A172 (cell line): ENCODE data around the gene ARPC3. TPM values are rescaled to one million over a fixed set of nuclear protein-coding genes. Genes with fewer than 3 reads are reported as not detected.
"Not testable (repeated sequence)": the region's sequence is repeated elsewhere in the genome, so short reads cannot be mapped to it uniquely, and the experiment has no call there.

Source experiments
- DNase-seq: peaks from one replicate; pipeline ENCODE4 v3.0.0-alpha.2; 2015; ENCODE audit warnings: low spot score
- total RNA-seq: library from RNA; depleted of rRNA; stranded (reverse); fragments of >200 nt; shearing (Covaris generic); gene quantifications from 2 replicates; pipeline ENCODE4 v1.2.3, GENCODE V29; 2014; rRNA removed

ARPC3 gene
- 411 and 467 TPM in 2 replicates for total RNA-seq

DNA sequence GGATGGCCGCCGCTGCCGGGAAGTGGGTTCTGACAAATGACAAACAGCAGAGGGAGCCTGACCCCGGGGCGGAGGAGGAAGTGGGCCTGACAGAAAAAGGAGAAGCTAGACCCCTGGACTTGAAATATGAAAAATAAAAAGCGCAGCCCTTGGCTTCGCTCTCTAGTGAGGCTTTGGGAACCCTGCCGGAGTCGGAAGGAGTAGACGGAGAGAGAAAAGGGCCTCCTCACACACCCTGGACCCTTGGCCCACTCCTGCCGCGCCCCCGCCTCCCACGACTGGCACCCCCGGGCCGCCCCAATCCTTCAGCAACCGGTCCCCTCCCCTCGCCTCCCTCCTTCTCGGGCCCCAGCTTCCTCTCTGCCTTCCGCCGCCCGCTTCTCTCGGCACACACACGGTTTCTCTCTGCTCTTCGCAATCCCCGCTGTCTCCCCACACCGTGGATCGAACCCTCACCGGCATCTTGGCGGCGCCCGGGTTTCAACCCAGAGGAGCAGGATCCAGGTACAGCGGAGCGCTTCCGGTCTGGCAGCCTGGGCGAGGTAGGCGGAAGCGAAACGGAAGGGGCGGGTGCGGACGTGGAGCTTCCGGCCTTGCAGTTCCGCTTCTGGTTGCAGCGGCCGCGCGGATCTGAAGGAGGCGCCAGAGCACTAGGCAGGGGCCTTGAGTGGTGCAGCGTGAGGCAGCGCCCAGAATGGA lies at the start of gene ARPC3:
Gene ARPC3 (minus strand): TSS at position 539 of the 699 bp plus-strand sequence. CDS start 77 bp downstream, at position 462.
- peak; percentile 92 for DNase-seq

DNA sequence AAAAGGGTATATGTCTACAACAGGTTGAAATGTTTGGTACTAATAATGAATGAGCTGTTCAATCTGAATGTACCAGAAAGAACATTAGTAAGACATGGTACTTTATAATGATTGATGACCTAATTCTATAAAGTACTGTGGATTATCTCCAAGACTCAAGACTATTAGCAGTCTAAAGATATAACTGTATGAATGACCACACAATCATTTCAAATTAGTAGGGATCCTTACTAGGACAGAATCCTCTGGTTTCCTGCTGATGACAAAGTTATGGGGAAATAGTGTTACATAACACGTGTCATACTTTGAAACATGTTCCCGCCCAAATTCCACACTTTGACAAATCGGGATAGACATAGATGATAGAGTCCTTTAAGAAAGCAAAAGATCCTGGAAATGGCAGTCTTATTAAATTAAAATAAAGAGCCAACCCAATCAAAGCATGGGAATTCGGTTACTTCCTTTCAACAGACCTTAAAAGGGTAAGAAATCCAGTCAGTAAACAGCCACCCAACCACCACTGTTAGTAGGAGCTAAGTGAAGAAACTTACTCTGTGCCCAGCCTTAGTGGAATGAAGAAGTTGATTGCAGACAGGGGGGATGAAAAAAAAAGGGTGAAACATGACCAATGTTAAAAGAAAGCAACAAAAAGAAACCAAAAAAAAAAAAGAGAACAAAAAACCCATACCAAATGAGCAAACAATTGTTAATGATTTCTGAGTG lies 49.0 kb upstream of the ARPC3 start:
- peak; percentile 31 for DNase-seq

DNA sequence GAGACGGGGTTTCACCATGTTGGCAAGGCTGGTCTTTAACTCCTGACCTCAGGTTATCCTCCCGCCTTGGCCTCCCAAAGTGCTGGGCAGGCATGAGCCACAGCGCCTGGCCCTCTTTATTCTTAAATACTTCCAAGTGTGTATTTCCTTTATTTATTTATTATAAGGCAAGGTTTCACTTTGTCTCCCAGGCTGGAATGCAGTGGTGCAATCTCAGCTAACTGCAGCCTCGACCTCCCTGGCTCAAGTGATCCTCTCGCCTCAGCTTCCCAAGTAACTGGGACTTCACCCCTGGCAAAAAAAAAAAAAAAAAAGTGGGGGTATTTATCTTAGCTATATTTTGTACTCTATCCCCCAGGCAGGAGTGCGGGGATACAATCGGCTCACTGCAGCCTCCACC lies 25.3 kb upstream of the ARPC3 start:
- no peak for DNase-seq

DNA sequence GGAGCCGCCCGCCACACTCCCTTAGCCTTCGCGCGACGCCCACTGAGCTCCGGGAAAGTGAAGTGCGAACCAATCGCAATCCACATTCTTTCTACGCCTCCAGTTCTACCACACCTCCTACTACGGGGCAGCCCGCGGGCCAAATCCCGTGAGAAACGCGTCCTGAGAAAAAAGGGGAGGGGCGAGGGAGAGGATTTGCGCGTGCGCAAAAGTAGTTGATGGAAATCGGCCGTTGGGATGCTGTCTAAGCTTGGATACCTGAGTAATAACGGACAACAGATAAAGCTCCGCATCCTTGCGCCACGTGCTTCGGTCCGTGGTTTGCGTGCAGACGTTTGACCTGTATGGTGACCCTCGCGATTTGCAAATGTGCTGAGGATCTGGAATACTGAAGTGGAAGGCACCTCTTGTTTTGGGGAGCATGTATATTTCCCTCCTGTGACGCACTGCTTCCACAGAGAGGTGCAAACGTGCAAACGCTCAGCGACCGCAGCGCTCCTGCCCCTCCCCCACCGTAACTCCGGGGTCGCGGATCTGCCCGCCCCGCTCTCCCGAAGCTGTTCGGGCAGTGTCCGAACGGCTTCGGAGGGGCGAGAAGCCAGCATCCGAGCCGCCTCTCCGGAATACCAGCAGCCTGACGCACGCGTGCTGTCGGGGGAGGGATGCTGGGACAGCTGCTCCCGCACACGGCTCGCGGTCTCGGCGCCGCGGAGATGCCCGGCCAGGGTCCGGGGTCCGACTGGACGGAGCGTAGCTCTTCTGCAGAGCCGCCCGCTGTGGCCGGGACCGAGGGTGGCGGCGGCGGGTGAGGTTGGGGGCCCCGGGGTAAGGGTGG lies 18.3 kb upstream of the ARPC3 start, which contains the start of the genes FAM216A and GPN3:
Gene FAM216A (plus strand): TSS at position 632 of the 835 bp plus-strand sequence. CDS start 31 bp downstream, at position 663.
Gene GPN3 (minus strand): TSS at position 44 of the 835 bp plus-strand sequence. CDS start 54 bp downstream, outside the sequence.
- DNase-seq = peak; percentile 97

DNA sequence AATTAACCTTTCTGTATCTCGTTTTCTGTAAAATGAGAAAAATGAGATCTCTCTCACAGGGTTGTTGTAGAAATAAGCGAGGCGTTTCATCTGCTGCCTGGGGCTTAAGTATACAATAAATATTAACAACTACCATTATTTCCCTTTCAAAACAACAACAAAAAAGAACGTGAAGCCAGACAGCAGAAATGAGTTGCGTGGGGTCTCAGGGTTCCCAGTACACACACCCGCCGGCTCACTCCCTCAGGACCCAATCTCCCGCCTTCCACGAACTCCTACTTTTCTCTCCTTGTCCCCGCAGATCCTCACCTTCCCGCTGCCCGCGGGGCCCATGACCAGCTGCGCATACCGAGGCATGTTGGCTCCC lies 17.7 kb upstream of the ARPC3 start:
- no peak for DNase-seq

DNA sequence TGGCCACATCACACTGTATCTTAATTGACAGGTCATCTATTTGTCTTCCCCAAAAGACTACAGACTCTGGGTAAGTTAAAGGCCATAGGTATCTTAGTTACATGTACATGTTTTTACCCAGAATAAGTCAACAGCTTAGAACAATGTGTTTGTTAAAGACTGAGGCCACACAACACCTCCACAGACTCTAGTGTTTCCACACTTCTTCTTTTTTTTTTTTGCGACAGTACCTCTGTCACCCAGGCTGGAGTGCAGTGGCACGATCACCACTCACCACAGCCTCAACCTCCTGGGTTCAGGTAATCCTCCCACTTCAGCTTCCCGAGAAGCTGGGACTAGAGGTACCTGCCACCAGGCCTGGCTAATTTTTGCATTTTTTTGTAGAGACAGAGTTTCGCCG lies 16.7 kb upstream of the ARPC3 start:
- no peak for DNase-seq

DNA sequence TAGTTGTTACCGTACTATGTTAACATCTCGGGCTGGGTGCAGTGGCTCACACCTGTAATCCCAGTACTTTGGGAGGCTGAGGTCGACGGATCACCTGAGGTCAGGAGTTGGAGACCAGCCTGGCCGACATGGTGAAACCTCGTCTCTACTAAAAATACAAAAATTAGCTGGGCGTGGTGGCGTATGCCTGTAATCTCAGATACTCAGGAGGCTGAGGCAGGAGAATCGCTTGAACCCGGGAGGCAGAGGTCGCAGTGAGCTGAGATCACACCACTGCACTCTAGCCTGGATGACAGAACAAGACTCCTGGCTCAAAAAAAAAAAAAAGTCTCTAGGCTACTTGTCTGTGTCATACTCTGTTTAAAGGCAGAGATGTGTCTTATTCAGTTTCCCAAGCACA lies 15.6 kb upstream of the ARPC3 start:
- not testable (repeated sequence) for DNase-seq

DNA sequence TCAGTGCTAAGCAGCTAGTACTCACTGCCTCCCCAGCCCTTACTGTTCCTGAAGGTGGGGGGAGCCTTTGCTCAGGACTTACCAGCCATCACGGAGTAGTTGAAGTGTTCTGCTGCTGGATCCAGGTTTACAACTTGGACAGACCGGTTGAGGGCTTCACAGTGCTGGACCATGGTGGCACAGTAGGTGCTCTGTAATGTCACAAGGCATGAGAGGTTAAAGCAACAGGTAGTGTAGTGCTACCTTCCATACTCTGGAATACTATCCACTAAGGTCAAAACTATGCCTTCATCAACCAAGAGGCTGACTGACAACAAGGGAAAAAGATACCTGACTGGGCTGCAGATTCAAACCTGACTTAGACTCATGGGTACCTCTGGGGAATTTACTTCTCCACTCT lies 14.9 kb upstream of the ARPC3 start:
- no peak for DNase-seq

DNA sequence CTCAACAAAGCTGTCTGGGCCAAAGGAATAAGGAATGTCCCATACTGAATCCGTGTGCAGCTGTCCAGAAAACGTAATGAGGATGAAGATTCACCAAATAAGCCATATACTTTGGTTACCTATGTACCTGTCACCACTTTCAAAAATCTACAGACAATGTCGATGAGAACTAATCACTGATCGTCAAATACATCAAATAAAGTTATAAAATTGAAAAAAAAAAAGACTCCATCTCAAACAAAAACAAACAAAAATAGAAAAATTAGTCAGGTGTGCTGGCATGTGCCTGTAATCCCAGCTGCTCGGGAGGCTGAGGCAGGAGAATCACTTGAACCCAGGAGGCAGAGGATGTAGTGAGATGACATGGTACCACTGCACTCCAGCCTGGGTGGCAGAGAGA lies 11.1 kb upstream of the ARPC3 start:
- not testable (repeated sequence) for DNase-seq

DNA sequence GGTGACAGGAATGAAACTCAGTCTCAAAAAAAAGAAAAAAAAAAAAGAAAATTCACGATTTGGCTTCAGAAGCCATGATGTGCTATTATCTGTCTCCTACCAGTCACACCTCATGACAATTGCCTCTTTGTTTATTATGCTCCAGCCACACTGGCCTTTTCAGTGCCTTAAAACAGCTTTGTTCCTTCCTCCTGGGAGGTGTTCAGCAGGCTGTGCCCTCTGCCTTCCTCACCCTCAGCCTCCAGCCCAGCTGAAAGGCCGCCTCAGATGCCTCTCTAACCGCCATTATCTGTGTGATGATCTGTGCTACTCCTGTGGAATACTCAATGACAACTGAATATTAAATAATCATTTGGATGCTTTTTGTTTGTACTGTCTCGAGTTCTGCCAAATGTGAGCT lies 8.6 kb upstream of the ARPC3 start:
- no peak for DNase-seq

DNA sequence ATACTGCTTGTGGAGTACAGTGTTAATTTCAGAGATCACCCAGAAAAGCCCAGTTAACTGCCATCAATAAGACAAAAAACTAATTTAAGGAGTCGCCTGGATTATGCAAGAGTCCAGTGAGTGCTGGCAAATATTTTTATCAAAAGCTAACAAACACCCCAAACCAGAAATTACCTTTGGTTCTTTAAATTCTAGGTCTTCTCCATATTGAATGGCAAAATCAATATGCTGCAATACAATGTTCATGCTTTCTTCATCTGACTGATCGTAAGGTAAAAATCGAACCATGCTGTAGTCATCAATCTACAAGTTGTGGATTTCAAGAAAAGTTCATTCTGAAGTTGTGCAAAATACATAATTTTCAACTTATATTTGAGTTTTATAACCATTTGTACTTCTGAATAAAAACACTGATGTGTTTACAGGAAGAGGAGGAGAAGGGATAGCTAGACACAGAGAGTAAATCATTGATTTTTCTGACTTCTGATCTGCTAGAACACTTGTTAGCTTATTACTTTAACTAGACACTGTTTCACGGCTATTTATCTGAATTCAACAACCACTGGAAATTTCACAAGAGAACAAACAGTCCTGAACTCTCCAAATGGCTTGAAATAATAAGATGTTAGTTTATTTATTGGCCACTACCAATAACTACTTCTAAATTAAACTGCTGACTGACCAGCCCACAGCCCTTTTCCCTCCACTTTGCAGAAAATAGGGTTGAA lies 3.6 kb upstream of the ARPC3 start:
- no peak for DNase-seq

DNA sequence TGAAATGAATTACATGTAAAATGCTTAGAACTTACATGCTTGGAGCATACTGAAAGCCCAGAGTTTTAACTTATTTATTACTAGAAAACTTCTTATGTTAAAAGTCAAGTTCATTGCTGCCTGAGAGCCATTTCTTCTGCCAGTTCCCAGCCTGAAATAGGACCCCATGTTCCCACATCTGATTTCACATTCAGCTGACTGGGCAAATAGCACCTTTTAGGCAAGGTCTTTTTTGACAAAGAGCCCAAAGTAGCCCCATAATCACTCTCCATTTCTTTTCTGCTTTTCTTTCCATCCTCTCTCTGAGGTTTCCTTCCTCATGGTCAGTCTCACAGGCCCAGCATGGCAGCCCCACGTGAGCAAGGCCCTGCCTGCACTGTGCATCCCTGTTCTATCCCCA lies 1.1 kb upstream of the ARPC3 start:
- DNase-seq = no peak

DNA sequence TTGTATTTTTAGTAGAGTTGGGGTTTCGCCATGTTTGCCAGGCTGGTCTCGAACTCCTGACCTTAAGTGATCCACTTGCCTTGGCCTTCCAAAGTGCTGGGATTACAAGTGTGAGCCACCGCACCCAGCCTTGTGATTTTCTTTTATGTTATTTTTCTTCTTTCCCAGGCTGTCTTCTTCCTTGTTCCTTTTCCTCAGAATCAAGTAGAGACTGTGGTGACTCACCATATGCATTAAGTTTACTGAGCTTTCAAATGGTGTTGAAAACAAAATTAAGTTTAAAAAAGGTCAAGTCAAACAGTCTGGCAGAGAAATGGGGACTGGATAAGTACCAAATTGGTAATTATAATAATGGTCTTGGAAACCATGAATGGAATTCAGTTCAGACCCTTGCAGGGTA lies 5.7 kb downstream of the ARPC3 start:
- no peak for DNase-seq

DNA sequence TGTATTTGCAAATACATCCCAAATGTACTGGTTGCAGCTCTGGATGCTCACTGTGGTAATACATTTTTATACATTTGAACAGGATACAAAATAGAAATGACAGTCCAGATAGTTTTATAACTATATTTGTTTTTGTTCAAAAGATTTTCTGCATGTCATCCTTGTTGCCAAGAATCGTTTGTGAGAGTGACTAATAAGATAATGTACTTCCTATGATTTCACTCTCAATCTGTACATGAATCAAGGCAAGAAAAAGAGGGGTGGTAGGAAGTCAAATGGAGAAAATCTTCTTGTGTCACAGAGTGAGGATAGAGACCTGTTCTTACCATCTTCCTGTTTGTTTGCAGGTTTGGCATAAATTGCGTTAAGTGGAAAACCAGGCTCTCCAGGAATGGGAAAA lies 13.9 kb downstream of the ARPC3 start:
- DNase-seq = peak; percentile 21

DNA sequence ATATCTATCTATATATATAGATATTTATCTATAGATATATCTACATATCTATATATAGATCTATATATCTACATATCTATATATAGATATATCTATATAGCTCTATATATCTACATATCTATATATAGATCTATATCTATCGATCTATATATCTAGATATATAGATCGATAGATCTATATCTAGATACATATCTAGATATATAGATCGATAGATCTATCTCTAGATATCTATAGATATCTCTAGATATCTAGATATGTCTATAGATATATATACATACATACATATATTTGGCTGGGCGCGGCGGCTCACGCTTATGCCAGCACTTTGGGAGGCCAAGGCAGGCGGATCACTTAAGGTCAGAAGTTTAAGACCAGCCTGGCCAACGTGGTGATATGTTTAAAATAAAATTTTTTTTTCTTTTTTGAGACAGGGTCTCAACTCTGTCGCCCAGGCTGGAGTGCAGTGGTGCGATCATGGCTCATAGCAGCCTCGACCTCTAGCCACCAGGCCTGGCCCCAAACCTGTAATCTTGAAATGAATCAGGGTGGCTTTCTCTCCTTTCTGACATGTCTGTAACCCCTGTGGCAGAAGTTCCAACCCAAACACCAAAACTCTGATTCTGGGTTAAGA lies 18.1 kb downstream of the ARPC3 start:
- no peak for DNase-seq

DNA sequence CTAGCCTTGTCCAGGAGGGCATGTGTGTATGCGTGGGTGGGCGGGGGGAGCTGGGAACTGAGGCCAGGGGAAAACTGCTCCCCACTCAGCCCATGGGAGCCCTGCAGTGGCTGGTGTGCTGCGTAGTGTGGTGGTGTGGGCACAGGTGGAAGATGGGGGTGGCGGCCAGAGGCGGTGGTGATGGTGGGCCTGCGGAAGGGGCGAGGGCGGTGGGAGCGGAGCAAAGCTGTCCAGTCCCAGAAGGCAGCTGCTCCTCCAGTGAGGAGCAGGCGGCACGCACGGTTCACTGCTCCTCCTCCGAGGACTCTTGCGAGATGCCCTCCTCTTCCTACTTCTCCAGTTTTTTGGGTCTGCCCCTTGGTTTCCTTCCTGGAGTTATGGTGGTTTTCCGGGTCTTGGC lies 20.5 kb downstream of the ARPC3 start:
- not testable (repeated sequence) for DNase-seq

DNA sequence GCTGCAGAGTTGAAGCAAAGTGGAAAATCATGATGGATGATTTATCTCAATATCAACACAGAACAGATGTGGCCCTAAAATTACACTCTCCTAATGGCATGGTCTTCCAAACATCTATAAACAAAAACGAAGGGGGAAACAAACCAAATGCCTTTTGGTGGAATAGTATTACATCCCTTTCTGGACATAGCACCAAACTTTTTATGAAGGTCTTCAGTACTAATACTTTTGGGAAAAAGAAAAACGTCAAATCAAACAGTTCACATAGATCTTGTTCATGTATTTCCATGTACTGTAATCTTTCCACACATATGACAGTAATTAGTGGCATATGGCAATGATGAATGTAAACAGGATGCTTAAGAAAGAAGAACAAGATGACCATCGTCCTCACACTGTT lies 23.7 kb downstream of the ARPC3 start:
- DNase-seq = no peak

DNA sequence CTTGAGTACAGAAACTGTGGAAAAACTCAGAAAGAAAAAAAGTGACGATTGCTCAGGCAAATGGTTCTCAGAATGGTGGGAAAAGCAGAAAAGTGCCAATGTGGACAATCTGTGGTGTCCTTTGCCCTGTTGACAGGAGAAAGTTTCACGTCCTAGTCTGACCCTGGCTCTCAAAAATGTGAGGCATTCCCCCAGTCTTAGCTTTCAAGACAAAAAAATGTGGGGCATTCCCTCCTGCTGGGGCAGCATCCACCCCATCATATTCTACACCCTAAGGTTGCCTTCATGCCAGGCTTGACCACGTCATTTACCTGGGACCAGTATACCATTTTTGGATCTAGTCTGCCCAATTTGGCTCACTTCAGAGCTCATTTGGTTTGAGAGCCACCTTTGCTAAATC lies 25.9 kb downstream of the ARPC3 start:
- peak; percentile 21 for DNase-seq

DNA sequence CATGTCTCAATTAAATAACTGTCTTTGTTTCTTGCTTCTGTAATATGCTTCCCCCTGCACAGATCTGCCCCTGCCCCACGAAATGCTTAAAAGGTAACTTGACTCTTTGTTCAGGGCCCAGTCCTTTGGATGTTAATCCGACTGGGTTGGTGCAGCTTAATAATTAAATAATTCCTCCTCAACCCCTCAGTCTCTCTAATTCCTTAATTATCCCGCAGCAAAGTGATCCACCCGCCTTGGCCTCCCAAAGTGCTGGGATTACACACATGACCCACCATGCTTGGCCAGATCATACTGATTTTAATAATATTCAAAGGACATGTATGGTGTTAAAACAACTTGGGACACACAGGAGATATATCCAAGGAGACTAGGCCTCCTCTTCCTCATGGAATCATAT lies 28.4 kb downstream of the ARPC3 start:
- DNase-seq = no peak

DNA sequence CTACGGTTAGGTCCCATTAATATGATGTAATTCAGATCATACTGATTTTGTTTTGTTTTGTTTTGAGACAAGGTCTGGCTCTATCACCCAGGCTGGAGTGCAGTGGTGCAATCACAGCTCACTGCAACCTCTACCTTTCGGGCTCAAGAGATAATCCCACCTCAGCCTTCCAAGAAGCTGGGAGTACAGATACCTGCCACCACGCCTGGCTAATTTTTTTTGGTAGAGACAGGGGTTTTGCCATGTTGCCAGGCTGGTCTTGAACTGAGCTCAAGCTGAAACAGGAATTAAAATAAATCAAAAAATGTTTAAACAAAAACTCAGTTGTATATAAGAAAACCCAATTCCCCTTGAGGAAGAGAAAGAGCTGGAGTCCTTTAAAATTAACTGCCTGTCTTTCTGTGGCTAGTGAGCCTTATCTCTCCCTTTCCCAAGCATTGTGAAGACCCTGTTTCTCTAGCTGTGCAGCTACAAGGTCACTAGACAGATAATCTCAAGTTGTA lies 28.9 kb downstream of the ARPC3 start:
- DNase-seq = no peak

DNA sequence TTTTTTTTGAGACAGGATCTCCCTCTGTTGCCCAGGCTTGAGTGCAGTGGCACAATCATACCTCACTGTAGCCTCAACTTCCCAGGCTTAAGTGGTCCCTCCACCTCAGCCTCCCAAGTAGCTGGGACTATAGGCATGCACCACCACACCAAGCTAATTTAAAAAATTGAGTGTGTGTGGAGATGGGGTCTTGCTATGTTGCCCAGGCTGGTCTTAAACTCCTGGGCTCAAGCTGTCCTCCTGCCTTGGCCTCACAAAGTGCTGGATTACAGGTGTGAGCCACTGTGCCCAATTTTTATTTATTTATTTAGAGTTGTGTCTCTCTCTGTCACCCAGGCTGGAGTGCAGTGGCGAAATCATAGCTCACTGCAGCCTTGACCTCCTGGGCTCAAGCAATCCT lies 29.5 kb downstream of the ARPC3 start:
- not testable (repeated sequence) for DNase-seq
